ENCODE data around the gene FTO.
A peak's percentile ranks its signal among the peaks of the same experiment; 100 is the strongest.
"Not testable (repeated sequence)": the region's sequence is repeated elsewhere in the genome, so short reads cannot be mapped to it uniquely, and the experiment has no call there.

FTO gene

GRCh38 chr16:53703590-53704444 is at the start of gene FTO, which contains the start of gene RPGRIP1L:
TSS of gene FTO (plus strand) at chr16:53704156.
TSS of gene RPGRIP1L (minus strand) at chr16:53703859. CDS start at chr16:53700723, 3,136 bp downstream.
- DNase-seq: peak; percentile 81

DNA sequence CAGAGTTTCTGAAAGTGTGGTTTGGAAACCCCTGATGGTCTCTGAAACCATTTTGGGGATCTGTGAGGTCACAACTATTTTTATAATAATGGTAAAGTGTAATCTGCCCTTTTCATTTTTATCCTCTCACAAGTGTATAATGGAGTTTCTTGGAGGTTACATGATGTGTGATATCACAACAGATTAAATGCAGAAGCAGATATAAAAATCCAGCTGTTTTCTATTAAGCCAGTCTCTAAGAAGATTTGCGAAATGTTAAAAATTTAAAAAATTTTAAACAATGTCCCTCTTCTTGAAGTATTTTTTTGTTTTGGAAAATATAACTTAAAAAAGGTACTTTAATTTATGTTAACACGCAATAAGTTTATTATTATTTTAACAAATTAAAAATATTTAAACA is 49.0 kb upstream of the FTO start:
- DNase-seq: no peak

DNA sequence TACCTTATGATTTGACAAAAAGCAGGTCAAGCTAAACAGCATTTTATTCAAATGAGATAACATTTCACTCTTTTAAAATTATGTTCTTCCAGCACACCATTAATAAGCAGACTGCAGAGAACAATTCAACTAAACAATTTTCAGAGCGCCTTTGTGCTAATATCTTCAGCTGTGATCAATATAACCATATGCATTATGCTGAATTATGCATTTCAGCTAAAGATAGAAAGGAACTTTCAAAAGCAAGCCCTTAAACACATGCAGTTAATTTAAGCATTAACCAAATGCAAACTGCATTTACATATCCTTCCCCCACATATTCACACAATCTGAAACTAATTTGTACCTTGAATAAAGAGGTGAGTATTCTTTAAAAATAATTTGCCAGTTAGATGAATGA is 41.9 kb upstream of the FTO start:
- DNase-seq: no peak

DNA sequence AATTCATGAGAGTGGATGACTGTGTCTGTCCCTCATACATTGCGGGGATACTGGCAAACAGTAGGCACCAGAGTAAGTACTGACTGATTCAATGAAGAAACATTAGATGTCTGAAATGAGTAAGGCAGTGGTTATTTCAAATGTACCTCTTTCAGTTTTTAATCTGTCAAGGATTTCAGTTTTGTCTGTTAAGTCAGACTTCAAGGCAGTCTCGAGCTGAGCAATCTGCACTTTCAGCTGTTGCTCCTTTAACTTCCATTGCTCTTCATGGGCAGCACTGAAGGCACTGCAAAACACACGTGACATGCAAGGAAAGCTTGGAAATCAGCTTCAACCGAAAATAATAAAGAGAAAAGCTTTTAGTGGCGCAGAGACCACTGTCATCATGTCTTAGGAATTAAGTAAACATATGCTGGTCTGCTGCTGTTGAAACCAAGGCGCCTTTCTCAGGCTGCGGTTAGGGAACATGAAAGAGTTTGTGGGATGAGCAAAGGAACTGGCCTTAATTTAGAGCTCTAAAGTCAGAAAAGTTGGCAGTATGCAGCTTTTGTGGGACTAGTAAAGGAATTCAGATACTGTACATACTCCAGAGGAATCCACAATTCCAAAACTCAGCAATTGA is 39.1 kb upstream of the FTO start:
- DNase-seq: no peak

DNA sequence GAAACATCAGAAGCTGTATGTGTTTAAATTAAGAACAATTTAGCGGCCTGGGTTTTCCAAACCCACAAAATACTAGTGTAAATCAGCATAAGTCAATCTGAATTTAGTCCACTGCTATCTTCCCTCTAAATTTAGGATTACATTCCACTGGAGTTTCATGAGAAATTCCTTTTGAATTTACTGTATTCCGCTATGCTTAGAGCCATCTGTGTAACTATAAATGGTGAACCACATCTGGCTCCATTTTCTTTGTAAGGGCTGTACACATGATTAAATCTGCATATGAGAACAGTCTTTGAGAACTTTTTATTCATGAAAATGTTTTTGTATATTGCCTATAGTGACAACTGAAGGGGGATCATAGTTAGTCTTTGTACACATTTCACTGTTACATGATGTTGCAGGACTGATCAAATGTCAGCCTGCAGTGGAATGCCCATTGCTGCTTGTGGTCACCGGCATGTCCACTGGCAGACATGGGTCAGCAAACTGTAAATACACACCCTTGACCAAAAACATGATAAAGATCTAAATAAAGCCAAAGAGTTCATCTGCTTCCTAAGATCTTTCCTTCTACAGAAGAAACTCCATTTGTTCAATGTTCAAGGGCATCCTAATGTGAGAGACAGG is 37.1 kb upstream of the FTO start:
- no peak for DNase-seq

DNA sequence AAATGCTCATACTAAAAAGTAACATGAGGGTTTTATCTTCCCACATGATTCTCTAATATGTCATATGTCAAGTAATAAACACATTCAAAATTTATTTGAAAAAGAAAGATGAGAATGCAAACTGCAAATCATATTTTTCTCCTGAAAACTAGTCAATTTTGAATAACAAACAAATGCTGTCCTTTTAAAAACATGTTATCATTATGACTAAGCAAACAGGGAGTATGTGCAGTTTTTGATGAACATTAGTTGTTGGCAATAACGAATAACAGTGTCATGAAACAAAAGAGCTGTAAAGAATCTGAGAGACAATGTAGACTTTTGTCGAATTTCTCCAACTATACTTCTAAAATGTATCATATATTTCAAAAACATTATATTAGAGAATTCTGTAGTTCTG is 35.1 kb upstream of the FTO start:
- DNase-seq: no peak

- no peak for DNase-seq
These were observed 31.5 kb upstream of the FTO start for GRCh38 chr16:53672461-53672860.

GRCh38 chr16:53673189-53673588 is 30.8 kb upstream of the FTO start:
- no peak for DNase-seq

DNA sequence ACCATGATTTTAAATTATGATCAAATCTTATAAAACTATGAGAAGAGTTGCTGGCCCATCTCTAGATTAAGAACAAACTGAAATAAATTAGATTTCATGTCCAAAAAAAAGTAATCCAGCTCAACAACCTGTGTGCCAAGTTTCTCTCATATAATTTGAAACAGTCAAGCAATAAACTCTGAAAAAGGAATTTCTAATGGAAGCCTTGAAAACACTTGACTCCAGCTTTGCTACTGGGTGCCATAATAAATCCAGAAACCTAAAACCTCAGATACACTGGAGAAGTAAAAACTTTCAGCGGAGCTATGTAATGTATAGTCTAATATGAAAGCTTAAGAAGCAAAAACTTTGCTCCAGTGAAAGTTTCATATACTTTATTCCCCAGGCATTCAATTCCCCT is 25.8 kb upstream of the FTO start:
- DNase-seq: no peak

DNA sequence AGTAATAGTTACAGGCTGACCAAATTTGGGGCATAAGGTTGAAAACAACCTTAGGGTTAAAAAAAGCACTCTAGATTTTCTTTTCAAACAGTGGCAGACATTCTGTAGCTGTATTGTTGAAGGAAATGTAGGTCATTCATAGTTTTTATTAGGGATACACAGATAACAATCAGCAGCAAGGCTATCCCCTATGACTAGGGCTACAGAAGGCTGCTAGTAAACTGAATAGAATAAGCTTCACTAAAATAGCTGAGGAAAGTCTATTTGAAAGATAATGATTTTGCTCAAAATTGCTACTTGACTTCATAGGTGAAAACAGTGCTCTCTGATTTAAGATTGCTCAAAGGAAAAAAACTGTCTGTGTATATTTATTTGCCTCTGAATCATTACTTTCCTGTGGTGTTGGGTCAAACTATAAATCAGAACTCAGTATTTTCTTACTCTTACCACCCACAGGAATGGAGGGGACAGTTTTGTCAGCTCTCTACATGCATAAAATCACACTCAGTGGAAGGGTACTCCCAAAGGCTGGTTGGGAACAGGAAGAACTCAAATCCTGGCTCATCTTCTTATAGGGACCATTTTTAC is 25.1 kb upstream of the FTO start:
- DNase-seq: no peak

DNA sequence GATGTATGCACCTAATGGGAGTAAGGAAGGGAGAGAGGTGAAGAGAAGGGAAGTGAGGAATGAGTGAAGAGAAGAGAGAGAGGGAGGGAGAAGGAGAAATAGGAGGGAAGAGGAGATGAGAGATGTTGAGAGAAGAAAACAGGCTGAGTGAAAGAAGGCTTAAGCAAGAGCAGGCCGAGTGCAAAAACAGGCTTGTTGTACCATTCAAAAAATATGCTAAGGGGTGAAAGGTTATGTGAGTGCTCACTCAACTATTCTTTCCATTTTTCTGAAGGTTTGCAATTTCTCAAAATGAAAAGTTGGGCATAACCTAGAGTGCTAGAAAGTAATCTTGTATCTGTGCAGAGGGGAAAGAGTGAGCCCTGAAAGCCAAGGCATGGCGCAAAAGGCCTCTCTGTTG is 23.2 kb upstream of the FTO start:
- no peak for DNase-seq

DNA sequence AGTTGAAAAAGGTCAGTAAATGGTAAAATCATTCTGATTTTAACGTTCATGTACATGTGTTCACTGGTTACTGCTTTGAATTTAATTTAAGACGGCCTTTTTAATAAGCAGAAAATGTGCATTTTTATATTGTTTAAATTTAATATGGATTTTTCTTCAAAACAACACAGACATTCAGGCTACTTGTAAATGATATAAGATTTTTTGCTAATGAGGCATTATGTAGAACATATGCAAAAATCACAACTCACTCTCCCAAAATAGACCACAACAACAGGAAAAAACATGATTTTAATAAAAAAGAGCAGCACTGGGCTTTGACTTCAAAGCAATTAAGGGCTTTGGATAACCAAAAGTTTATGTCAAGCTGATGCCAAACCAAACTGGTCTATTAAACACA is 22.6 kb upstream of the FTO start:
- no peak for DNase-seq

GRCh38 chr16:53685334-53685733 is 18.6 kb upstream of the FTO start:
- DNase-seq: not testable (repeated sequence)

DNA sequence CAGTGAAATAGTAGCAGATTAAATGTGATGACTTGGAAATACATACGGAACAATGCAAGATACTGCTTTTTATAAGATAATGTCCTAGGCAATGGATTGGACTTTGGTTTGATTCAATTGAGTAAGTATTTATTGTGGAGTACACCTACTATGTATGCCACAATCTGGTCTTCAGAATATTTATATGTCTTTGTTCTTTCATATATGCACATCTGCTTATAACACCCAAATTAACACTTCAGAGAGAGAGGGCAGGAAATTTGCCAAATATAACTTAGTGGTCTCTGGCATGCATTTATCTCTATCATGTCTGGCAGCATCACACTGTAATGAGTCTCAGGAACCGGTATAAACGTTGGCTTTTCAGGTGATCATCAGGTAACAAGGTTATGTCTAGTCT is 17.2 kb upstream of the FTO start:
- DNase-seq: no peak

DNA sequence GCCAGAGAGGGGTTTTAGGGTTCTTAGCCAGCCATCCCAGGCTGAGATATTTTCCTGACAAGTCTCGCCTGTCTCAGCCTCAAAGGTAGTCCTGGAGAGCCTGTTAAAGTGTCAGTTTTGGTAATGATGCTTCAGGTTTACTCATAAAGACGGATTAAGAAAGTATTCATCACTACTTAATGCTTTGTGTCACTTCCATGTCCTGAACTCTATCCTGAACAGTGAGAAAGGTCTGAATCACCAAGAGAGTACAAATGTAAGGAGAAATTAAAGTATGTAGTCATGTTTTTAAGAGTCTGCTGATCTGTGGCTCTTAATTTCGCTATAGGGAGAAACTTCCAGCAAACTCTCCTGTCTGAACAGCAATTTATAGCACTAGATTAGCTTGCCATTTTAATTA is 14.3 kb upstream of the FTO start:
- no peak for DNase-seq

DNA sequence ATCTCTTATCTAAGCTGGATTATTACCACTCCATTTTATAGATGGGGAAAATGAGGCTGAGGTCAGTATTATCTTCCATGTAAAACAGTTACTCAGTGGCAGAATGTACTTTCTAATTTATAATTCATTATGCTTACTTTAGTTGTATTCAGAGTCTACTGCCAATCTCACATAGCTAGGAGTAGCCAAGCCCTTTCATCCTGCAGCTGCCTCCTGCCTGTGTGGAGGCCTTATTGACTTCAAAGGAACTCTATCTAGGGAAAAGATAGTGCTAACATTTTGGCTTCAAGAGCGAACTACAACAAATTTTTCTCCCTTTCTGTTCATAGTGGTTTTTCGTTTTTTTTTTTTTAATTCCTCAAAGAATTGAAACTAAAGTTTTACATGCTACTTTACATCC is 13.2 kb upstream of the FTO start:
- no peak for DNase-seq

DNA sequence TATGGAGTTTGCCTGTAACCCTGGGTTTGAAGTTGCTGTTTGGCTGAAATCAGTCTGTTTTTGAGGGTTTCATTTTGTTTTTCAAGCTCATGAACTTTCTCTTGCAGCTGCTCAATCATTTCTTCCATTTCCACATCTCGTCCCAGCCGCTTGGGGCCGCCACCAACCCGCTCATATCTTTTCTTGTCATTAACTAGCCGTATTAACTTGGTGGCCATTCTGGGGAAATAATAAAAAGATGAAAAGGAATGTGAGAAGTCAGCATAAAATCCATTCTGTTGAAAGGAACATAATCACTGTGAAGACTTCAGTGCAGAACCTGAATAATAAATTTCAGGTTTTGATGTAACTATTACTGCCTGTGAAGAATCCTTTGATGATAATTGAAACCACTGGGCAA is 11.8 kb upstream of the FTO start:
- no peak for DNase-seq

DNA sequence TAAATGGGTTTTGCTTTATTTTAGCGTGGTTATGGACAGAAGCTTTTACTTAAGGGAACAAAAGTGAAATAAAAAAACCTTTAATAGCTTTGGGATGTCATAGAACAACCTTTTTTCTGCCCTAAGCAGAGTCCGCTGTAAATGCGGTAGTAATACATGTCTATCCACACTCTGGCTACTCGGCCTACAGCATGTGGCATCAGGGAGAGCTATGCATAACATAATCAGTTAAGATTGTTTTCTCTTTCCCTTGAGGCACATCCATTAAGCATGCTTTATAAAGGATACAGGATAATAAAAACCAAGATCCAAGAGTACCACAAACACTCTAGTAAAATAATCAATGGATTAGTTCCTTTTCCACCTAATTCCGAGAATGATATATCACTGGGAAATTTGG is 10.6 kb upstream of the FTO start:
- DNase-seq: no peak

- no peak for DNase-seq
These were observed 8.9 kb upstream of the FTO start for GRCh38 chr16:53695070-53695469.

GRCh38 chr16:53698271-53698670 is 5.7 kb upstream of the FTO start:
- DNase-seq: not testable (repeated sequence)

GRCh38 chr16:53704445-53704813 is 473 bp downstream of the FTO start:
- DNase-seq: no peak

DNA sequence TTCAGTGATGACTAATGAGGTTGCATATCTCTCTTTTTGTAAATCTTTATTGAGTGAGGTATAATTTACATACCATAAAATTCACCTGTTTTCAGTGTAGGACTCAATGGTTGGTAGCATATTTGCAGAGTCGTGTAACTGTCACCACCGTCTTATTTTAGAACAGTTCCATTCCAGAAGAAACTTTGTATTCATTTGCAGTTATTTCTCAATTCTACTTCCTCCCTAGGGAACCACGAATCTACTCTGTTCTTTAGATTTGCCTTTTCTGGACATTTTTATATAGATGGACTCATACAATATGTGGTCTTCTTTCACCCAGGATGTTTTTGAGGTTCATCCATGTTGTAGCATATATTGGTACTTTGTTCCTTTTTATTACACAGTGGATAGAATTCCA is 3.7 kb downstream of the FTO start:
- DNase-seq: no peak

DNA sequence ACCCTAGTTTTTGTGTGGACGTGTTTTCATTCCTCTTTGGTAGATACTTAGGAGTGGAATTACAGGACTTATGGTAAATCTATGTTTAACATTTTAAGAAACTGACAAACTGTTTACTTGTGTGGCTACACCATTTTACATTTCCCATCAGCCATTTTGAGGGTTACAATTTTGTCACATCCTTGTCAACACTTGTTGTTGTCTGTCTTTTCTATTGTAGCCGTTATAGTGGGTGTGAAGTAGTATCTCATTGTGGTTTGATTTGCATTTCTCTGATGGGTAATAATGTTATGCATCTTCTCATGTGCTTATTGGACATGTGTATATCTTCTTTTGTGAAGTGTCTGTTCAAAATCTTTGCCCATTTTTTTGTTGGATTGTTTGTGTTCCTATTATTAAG is 4.5 kb downstream of the FTO start:
- no peak for DNase-seq

DNA sequence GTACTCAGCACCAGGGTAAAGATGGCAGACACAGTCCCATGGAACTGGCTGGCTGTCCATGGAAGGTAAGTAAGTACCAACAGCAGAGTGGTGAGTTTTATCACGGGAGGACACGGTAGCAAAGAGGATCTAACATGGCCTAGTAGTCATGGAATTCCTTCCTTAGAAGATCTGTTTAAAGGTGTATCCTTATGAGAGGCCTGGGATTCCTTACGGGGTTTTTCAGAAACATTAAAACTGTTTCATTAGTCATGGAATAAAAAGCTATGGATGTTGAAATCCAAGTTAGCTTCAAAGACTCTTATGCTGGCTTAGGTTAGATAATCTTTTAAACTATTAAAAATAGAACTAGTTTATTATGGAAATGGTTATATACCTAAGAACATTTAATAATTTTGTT is 7.4 kb downstream of the FTO start:
- no peak for DNase-seq

All from NCI-H187 treated with DMSO at 0.1 percent for 48 hours (cell line).